Cardiac muscle cell (in vitro differentiated cells and primary cell): ENCODE results near the gene ADH1C. TPM values are rescaled to one million over a fixed set of nuclear protein-coding genes. Genes with fewer than 3 reads are reported as not detected.
A peak's percentile ranks its signal among the peaks of the same experiment; 100 is the strongest.
"Not testable (repeated sequence)": the region's sequence is repeated elsewhere in the genome, so short reads cannot be mapped to it uniquely, and the experiment has no call there.

Experiments used
- DNase-seq, 2 donors: peaks; one replicate each; pipeline versions ENCODE4 v3.0.0 to v3.0.0-alpha.2; 2010 to 2017; ENCODE audit warnings: low read depth in 1 of 2, low spot score in 1 of 2
- H3K27ac ChIP-seq: fragments of 200-600 bp; sonication (generic); 2 replicates; pipeline ENCODE4 v1.5.1; 2016
- H3K27me3 ChIP-seq: fragments of 200-600 bp; sonication (generic); 2 replicates; pipeline ENCODE4 v1.6.0; 2016; ENCODE audit warnings: control low read depth
- H3K36me3 ChIP-seq: fragments of 200-600 bp; sonication (generic); 2 replicates; pipeline ENCODE4 v1.5.1; 2016; ENCODE audit warnings: control low read depth
- H3K4me1 ChIP-seq: fragments of 200-600 bp; sonication (generic); 2 replicates; pipeline ENCODE4 v1.8.1; 2017; ENCODE audit warnings: low read depth, mild to moderate bottlenecking, mixed run types
- H3K4me3 ChIP-seq: fragments of 200-600 bp; sonication (generic); 2 replicates; pipeline ENCODE4 v1.5.1; 2016; ENCODE audit warnings: mild to moderate bottlenecking
- H3K9me3 ChIP-seq: fragments of 200-600 bp; sonication (generic); 2 replicates; pipeline ENCODE4 v1.5.1; 2017; ENCODE audit warnings: low read depth, mild to moderate bottlenecking, control low read depth
- polyA plus RNA-seq: library from polyadenylated mRNA; unstranded; fragments of >200 nt; fragmentation: Nextera tagmentation; extraction: Ambion mirVana; gene quantifications from 2 replicates; pipeline ENCODE4 v1.2.1, GENCODE V29; 2016
- total RNA-seq: library from RNA; depleted of rRNA; stranded (reverse); fragments of >200 nt; gene quantifications from 2 replicates; pipeline ENCODE4 v1.2.3, GENCODE V29; 2016
- TF ChIP-seq, protein P1 (sequence below): IDR thresholded peaks from 2 replicates; pipeline ENCODE4 v1.5.1; 2012; ENCODE audit warnings: low read depth, mild to moderate bottlenecking, low read length

Gene ADH1C
- total and polyA plus RNA-seq, 2 experiments from 2014 or later, result not detected

DNA sequence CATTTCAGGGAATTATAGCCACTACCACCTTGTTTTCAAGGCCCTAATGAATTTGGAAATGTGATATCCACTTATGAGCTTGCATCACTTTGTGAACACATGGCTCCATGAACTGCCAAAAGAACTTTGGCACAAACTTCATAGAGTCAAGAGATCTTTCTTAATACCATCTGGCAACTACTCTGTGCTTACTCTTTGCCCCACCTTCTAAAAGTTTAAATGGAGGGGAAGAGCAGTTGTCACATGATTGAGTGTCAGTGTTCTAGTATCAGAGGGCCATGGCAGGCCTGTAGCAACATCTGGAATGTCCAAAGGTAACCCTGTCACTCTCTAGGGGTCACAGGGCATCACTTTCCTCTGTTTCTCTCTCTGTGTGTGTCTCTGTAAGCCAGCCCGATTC lies 28.8 kb downstream of the ADH1C start:
- TF ChIP-seq, protein P1, sequence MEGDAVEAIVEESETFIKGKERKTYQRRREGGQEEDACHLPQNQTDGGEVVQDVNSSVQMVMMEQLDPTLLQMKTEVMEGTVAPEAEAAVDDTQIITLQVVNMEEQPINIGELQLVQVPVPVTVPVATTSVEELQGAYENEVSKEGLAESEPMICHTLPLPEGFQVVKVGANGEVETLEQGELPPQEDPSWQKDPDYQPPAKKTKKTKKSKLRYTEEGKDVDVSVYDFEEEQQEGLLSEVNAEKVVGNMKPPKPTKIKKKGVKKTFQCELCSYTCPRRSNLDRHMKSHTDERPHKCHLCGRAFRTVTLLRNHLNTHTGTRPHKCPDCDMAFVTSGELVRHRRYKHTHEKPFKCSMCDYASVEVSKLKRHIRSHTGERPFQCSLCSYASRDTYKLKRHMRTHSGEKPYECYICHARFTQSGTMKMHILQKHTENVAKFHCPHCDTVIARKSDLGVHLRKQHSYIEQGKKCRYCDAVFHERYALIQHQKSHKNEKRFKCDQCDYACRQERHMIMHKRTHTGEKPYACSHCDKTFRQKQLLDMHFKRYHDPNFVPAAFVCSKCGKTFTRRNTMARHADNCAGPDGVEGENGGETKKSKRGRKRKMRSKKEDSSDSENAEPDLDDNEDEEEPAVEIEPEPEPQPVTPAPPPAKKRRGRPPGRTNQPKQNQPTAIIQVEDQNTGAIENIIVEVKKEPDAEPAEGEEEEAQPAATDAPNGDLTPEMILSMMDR, result no peak

DNA sequence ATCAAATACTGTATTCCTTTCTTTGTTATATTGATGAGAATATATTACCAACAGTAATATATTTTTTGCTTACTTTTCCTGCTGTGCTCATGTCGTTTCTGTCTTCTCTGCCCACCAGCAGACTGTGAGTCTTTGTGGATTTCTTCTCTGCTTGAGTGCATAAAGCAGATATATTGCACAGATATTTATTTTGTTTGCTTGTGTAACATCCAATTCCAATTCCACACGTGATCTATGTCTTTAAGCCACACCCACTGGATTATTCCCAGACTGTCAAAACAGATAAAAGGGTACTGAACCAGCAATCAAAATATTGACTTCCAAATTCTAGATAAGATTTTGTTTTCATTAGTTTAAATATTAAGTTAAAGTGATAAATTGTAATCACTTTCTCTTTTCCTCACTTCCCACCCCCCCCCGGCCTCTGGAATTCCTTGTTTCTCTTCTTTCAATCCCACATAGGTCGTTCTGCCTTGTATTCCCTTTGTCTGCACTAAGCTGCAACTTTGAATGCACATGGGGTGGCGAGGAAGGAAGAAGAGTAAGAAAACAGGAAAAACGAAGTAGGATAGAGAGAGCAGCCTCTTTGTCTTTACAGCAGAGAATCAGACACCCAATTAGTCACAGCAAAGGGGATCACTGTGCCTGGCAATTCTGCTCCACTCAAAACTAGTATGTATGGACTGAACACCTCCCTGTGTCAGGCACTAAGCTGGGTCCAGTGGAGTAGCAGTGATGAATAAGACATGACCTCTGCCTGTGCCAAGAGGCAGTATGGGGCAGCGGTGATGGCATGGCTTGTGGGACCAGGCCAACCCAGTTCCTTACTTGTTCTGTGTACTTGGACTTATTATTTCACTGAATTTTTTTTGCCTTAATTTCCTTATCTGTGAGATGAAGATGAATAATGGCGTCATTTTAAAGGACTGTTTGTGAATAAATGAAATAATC lies 31.0 kb downstream of the ADH1C start, which contains the start of gene ADH1B:
Gene ADH1B (minus strand): TSS at position 161 of the 951 bp plus-strand sequence. CDS start 70 bp downstream, at position 91.
- no peaks in the 10 kb centered on the region for H3K36me3 ChIP-seq
- no peaks in the 10 kb centered on the region for H3K9me3 ChIP-seq
- H3K27me3 ChIP-seq, result no peaks in the 10 kb centered on the region
- H3K4me3 ChIP-seq, result no peak within 1 kb of the TSS
- H3K27ac ChIP-seq, result no peak within 1 kb of the TSS
- TF ChIP-seq, protein P1, result no peak
- no peaks in the 10 kb centered on the region for H3K4me1 ChIP-seq
- no peak for DNase-seq

More for the DNA sequence above, 28.8 kb downstream of the ADH1C start:
- Histone ChIP-seq H3K36me3 (no peaks in the 10 kb centered on the region), H3K9me3 (no peaks in the 10 kb centered on the region), H3K27ac (no peak overlapping the region), H3K4me3 (no peak overlapping the region), H3K27me3 (no peaks in the 10 kb centered on the region), H3K4me1 (no peaks in the 10 kb centered on the region)
- DNase-seq, result peak in 1 of 2 donors; percentile 87

DNA sequence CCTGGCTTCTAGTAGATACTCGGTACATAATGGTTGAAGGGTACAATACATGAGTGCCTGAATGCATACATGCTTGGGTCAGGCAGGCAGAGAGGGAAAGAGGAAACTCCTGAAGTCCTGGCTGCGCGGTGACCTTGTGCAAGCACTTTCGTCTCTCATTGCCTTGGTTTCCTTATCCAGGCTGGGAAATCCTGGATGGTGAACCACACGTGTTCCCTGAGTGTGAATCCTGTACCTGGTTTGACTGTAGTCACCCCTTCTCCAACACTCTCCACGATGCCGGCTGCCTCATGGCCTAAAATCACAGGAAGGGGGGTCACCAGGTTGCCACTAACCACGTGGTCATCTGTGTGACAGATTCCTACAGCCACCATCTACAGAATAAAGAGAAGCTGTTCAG lies 34.7 kb downstream of the ADH1C start:
- H3K27ac ChIP-seq, H3K4me3 ChIP-seq, DNase-seq, H3K36me3 ChIP-seq, H3K9me3 ChIP-seq, H3K27me3 ChIP-seq, H3K4me1 ChIP-seq: not testable (repeated sequence)

DNA sequence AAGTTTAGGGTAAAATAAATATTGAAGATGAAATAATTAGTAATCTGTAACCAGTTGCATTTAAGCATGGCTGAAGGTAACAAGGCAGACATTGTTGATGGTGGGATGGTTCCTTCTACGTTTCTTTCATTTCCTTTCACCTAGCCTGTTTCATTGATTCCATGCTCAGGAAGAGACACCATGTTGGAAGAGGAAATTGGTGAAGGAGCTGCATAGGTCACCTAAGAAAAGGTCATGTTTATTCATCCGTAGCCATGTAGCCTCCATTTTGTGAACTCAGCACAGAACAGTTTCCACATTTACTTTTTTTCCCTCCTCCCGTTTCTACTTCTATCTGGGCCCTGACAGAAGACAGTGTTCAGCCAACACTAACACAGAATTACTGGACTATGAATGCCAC lies 35.2 kb downstream of the ADH1C start:
- DNase-seq, result no peak
- TF ChIP-seq, protein P1, result no peak
- no peak overlapping the region for H3K4me3 ChIP-seq

DNA sequence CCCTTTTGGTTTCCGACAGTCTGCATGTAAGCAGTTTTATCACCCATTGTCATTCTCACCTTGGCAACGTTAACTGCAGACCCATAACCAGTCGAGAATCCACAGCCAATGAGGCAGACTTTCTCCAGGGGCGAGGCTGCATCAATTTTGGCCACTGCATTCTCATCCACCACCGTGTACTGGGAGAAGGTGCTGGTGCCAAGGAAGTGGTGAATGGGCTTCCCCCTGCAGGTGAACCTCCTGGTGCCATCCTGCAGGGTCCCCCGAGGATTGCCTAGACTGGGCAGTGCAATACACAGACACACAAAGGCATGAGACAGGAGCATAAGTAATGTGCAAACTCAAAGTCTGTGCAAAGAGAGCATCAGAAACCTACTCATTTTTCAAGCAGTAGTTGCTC lies 36.7 kb downstream of the ADH1C start:
- Histone ChIP-seq H3K27ac (no peak overlapping the region), H3K9me3 (no peaks in the 10 kb centered on the region), H3K4me1 (no peaks in the 10 kb centered on the region), H3K4me3 (no peak overlapping the region), H3K27me3 (no peaks in the 10 kb centered on the region), H3K36me3 (no peaks in the 10 kb centered on the region)
- no peak for DNase-seq
- TF ChIP-seq, protein P1, result no peak

More for the DNA sequence above, 35.2 kb downstream of the ADH1C start:
- Histone ChIP-seq H3K27me3 (no peaks in the 10 kb centered on the region), H3K4me1 (no peaks in the 10 kb centered on the region), H3K27ac (no peak overlapping the region), H3K36me3 (no peaks in the 10 kb centered on the region), H3K9me3 (no peaks in the 10 kb centered on the region)

DNA sequence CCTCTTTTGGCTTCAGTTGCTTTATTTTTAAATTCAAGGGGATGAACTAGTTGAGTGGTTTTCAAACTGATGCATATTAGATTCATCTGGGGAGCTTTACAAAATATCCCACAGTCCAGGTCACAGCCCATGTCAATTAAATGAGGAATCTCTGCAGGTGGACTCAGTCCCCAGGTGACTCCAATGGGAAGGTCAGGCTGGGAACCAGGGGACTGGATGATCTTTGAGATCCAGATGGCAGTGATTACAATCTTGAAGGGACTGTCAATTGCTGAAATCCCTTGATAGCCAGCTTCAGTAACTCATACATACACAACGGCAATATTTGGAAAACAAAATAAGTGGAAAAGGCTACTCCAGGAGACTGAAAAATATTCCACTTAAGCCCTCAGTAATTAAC lies 38.3 kb downstream of the ADH1C start:
- H3K4me1 ChIP-seq, result no peaks in the 10 kb centered on the region
- no peaks in the 10 kb centered on the region for H3K27me3 ChIP-seq
- TF ChIP-seq, protein P1, result no peak
- no peak overlapping the region for H3K27ac ChIP-seq
- no peaks in the 10 kb centered on the region for H3K36me3 ChIP-seq
- H3K9me3 ChIP-seq, result no peaks in the 10 kb centered on the region
- H3K4me3 ChIP-seq, result no peak overlapping the region
- DNase-seq, result no peak
